ENCODE measurements around the gene TIMP3.

The TIMP3 gene

DNA sequence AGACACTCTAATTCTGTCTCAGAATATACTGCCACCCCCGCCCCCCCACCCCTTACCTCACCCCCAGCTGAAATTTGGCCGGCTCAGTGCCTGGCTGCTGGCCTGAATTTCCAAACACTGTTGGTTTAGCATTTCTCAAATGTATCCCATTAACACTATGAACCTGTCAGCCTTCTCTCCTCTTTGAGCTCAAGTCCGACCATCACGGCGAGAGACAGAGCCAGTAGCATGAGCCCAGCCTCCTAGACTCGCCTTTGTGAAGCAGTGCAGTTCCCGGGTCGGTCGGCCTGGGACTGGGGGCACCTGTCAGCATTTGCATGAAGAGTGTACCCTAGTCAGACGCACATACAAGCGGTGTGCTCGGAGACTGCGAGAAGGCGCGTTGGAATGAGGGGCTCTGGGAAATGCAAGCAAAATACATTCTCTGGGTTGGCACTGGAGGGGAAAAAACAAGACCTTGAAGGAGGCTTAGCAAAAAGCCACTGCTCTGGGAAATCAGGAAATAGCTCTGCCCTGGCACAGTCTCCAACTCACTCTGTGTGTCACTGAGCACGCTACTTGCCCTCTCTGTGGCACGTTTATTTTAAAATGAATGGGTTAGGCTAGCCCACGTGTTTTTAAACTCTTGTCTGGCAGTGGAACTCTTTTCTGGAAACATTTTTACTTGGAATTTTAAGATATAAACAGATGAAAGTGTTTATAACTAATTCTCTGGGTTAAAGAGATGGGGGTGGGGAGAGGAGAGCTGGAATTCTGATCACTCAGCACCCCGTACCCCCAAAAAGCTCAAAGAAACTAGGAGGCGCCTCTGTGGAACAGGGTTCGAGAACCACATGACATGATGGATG lies 108.3 kb downstream of the TIMP3 start:
- H3K4me1 ChIP-seq (ENCODE audit: control insufficient read depth in 5 of 5, insufficient read depth in 5 of 5, low read length in 5 of 5): peaks cover 0 to 5% (median 4%) of the 10 kb centered on the region in 5 donors
- H3K36me3 ChIP-seq (ENCODE audit: control insufficient read depth in 5 of 5, insufficient read depth in 5 of 5, low read length in 5 of 5): no peaks in the 10 kb centered on the region
- no peak overlapping the region for H3K4me3 ChIP-seq (ENCODE audit: low read depth in 1 of 5, low read length in 5 of 5)
- no peak overlapping the region for H3K27ac ChIP-seq (ENCODE audit: low read depth, low read length)
- no peak overlapping the region for H3K9ac ChIP-seq (ENCODE audit: low read length in 5 of 5)
- H3K27me3 ChIP-seq (ENCODE audit: control insufficient read depth in 5 of 5, insufficient read depth in 4 of 5, low read length in 5 of 5): peaks cover 0 to 5% (median 0%) of the 10 kb centered on the region in 5 donors
- H3K9me3 ChIP-seq (ENCODE audit: control insufficient read depth in 5 of 5, low read length in 5 of 5): no peaks in the 10 kb centered on the region

DNA sequence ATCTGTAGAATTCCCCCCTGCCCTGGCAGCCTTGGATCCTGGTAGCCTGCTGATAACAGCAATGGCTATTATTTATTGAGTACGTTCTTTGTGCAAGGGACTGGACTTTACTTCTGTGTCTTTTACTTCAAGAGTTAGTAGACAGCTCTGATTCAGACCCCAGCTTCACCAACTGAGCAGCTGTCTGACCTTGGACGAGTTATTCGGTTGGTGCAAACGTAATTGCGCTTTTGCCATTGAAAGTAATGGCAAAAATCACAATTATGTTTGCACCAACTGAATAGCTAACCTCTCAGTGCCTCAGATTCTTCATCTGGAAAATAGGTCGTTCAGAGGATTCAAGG lies 108.9 kb downstream of the TIMP3 start:
- peaks cover 0 to 5% (median 4%) of the 10 kb centered on the region in 5 donors for H3K4me1 ChIP-seq (ENCODE audit: control insufficient read depth in 5 of 5, insufficient read depth in 5 of 5, low read length in 5 of 5)
- no peaks in the 10 kb centered on the region for H3K36me3 ChIP-seq (ENCODE audit: control insufficient read depth in 5 of 5, insufficient read depth in 5 of 5, low read length in 5 of 5)
- peaks cover 0 to 5% (median 0%) of the 10 kb centered on the region in 5 donors for H3K27me3 ChIP-seq (ENCODE audit: control insufficient read depth in 5 of 5, insufficient read depth in 4 of 5, low read length in 5 of 5)
- peaks cover 0 to under 1% (median 0%) of the 10 kb centered on the region in 5 donors for H3K9me3 ChIP-seq (ENCODE audit: control insufficient read depth in 5 of 5, low read length in 5 of 5)
- no peak overlapping the region for H3K9ac ChIP-seq (ENCODE audit: low read length in 5 of 5)
- no peak overlapping the region for H3K27ac ChIP-seq (ENCODE audit: low read depth, low read length)
- no peak overlapping the region for H3K4me3 ChIP-seq (ENCODE audit: low read depth in 1 of 5, low read length in 5 of 5)

DNA sequence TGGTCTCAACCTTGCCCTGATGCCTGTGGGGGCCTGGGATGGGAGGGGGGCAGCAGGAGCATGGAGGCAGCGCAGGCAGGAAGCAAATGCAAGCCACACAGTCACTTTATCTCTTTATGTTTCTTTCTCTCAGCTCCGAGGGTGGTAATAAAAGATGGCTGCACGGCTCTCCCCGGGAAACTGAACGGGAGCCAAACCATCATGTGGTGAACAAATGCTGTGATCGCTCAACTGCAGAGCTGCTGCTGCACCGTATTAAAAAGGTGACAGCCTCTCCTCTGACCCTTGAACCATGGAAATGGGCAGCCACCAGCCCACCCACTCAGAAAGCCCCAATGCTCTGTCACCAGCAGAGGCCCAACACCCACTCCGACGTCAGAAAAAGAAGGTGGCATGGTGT lies 110.0 kb downstream of the TIMP3 start:
- Histone ChIP-seq H3K27ac (ENCODE audit: low read depth, low read length) (no peak overlapping the region), H3K27me3 (ENCODE audit: control insufficient read depth in 5 of 5, insufficient read depth in 4 of 5, low read length in 5 of 5) (peaks cover 0 to 5% (median 0%) of the 10 kb centered on the region in 5 donors), H3K4me3 (ENCODE audit: low read depth in 1 of 5, low read length in 5 of 5) (no peak overlapping the region), H3K36me3 (ENCODE audit: control insufficient read depth in 5 of 5, insufficient read depth in 5 of 5, low read length in 5 of 5) (no peaks in the 10 kb centered on the region), H3K9ac (ENCODE audit: low read length in 5 of 5) (no peak overlapping the region), H3K9me3 (ENCODE audit: control insufficient read depth in 5 of 5, low read length in 5 of 5) (peaks cover 0 to 9% (median 8%) of the 10 kb centered on the region in 5 donors), H3K4me1 (ENCODE audit: control insufficient read depth in 5 of 5, insufficient read depth in 5 of 5, low read length in 5 of 5) (peaks cover 0 to 5% (median 4%) of the 10 kb centered on the region in 5 donors)

Data from subcutaneous abdominal adipose tissue (tissue), 5 donors.